Uterus (tissue), 2 donors: ENCODE measurements around the gene CD226.

Source experiments
- CTCF ChIP-seq, 4 experiments: fragments of 200-600 bp in 2 of 4; fragments of 450-650 bp in 2 of 4; sonication (generic) in 2 of 4; IDR thresholded peaks; one replicate each; pipeline ENCODE4 v1.5.1; 2016 to 2019; ENCODE audit warnings: antibody characterized with exemption in 4 of 4, mild to moderate bottlenecking in 2 of 4, moderate library complexity in 1 of 4
- POLR2A ChIP-seq, 2 donors: fragments of 450-650 bp; IDR thresholded peaks; one replicate each; pipeline ENCODE4 v1.6.1; 2016; ENCODE audit warnings: antibody characterized with exemption in 2 of 2, mild to moderate bottlenecking in 1 of 2, moderate library complexity in 1 of 2

GRCh38 chr18:69974365-69974764, 26.7 kb upstream of the CD226 start:
- TF ChIP-seq CTCF (IDR thresholded peaks at IDR 0.05) (no peak), POLR2A (IDR thresholded peaks at IDR 0.05) (no peak)
